ENCODE measurements around the gene NUDT3. TPM values are rescaled to one million over a fixed set of nuclear protein-coding genes. Genes with fewer than 3 reads are reported as not detected.

NUDT3 gene
- total RNA-seq, 4 donors from 2014 or later: 9.6 to 27.9 (median 16.9) TPM

DNA sequence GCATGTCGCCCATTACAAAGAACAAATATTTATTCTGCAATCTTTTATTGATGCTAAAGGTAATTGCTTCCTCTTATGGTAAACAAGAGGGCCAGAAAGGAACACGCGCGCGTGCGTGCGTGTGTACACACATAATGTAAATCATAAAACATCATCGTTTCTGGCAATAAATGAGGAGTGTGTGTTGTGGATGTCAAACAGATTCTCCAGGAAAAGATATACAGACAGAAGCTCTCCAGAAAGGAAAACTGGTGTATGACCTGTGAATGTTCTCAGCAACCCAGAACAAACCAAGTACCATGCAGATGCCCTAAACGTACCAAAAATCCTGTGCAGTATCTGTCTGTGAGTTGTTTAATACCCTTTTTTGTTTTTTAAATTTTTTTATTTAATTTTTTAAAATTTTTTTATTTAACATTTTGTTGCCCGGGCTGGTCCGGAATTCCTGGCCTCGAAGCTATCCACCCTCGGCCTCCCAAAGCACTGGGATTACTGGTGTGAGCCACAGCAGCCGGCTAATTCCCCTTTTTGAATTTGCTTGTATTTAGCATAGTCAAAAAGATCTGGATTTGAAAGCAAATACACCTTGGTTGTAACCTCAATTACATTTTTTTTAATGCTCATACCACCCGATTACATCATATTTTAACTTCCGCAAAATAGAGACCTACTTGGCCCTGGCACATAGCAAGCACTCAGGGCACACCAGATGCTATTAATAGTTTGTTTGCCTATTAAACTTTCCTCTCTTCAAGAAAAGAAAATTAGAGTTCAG, 909 bp upstream of the NUDT3 start:
- peaks cover 0 to 4% of the 10 kb centered on the region in 2 donors for H3K9me3 ChIP-seq
- H3K36me3 ChIP-seq: no peaks in the 10 kb centered on the region
- H3K4me3 ChIP-seq: peak overlapping the region in 3 of 4 donors; percentile 67 to 82 (median 81)
- H3K27me3 ChIP-seq: no peaks in the 10 kb centered on the region
- H3K4me1 ChIP-seq: peaks cover 6 to 37% (median 23%) of the 10 kb centered on the region in 4 donors
- TF ChIP-seq EP300 (IDR thresholded peaks at IDR 0.05; ENCODE audit: low read depth): no peak
- TF ChIP-seq POLR2AphosphoS5 (IDR thresholded peaks at IDR 0.05): no peak
- no peak for TF ChIP-seq POLR2A (IDR thresholded peaks at IDR 0.05)
- TF ChIP-seq, protein P1, sequence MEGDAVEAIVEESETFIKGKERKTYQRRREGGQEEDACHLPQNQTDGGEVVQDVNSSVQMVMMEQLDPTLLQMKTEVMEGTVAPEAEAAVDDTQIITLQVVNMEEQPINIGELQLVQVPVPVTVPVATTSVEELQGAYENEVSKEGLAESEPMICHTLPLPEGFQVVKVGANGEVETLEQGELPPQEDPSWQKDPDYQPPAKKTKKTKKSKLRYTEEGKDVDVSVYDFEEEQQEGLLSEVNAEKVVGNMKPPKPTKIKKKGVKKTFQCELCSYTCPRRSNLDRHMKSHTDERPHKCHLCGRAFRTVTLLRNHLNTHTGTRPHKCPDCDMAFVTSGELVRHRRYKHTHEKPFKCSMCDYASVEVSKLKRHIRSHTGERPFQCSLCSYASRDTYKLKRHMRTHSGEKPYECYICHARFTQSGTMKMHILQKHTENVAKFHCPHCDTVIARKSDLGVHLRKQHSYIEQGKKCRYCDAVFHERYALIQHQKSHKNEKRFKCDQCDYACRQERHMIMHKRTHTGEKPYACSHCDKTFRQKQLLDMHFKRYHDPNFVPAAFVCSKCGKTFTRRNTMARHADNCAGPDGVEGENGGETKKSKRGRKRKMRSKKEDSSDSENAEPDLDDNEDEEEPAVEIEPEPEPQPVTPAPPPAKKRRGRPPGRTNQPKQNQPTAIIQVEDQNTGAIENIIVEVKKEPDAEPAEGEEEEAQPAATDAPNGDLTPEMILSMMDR (IDR thresholded peaks at IDR 0.05): no peak
- WGBS, 2 donors (ENCODE audit: low coverage in 1 of 2): 25 to 28% methylated on average over 15 to 16 of the region's 16 CpGs
- in situ Hi-C loops (cut with MboI; ENCODE audit: low pct_ligation_motif_present in 1 of 4, low pct_unique_long_range_greater_than_20kb in 1 of 4, low sequenced_read_pairs in 3 of 4): loop anchor here in 1 of 4 donors (25.0 kb wide), 1 partner anchor 131 kb away; no protein-coding TSS in a partner anchor
- peak overlapping the region; percentile 88 to 96 (median 93) for H3K27ac ChIP-seq
- intact Hi-C loops (cut with DNase I; ENCODE audit: low total_unique reads): loop anchor here (5.0 kb wide), 1 partner anchor 146 kb away; the partner anchor contains the start of gene SMIM29
- no peak for DNase-seq

DNA sequence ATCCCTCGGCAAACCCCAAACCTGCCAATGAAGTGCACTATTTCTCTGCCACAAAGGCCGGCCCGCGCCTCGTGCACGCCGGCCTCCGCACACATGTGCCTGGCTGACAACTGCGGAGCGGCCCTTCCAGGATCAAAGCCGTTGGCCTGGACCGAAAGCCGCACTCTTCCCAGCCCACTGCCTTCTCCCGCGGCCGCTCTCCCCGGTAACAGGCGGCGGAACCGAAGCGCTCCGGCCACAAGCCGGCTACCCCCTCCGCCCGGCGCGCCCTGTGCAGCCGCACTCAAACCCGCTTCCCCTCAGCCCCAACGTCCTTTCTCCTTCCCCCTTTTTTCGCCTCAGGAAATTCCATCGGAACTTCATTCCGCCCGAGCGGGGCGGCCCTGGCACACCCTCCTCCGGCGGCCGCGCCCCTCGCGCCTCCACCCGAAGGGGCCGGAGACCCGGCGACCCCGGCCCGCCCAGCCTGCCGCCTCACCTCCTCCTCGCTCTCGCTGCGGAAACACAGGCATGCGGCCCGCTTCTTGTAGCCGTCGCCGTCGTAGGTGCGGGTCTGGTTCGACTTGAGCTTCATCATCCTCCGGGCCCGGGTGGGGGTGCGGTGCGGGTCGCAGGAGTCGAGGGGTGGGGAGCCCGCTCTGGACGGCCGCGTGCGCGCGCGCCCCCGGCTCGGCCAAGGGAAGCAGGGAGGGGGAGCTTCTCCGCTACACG, 528 bp downstream of the NUDT3 start:
- in situ Hi-C loops (cut with MboI; ENCODE audit: low pct_ligation_motif_present in 1 of 4, low pct_unique_long_range_greater_than_20kb in 1 of 4, low sequenced_read_pairs in 3 of 4) (loop anchor here in 1 of 4 donors (25.0 kb wide), 1 partner anchor 130 kb away; no protein-coding TSS in a partner anchor), intact Hi-C loops (cut with DNase I; ENCODE audit: low total_unique reads) (loop anchor here (5.0 kb wide), 1 partner anchor 145 kb away; the partner anchor contains the start of gene SMIM29)
- 1% methylated on average over 43 of the region's 78 CpGs; no CpG with 5 or more reads in 1 of the 2 donors for WGBS, 2 donors (ENCODE audit: low coverage in 1 of 2)
- Histone ChIP-seq H3K27me3 (no peaks in the 10 kb centered on the region), H3K9me3 (peaks cover 0 to 4% of the 10 kb centered on the region in 2 donors), H3K36me3 (no peaks in the 10 kb centered on the region), H3K4me3 (peak overlapping the region; percentile 32 to 82 (median 74)), H3K4me1 (peaks cover 6 to 42% (median 23%) of the 10 kb centered on the region in 4 donors), H3K27ac (peak overlapping the region; percentile 88 to 96 (median 93))
- peak; percentile 61 for DNase-seq
- TF ChIP-seq POLR2A (IDR thresholded peaks at IDR 0.05) (peak; percentile 26), POLR2AphosphoS5 (IDR thresholded peaks at IDR 0.05) (peak in 2 of 3 donors; percentile 20 to 46)
- TF ChIP-seq, protein P1 (IDR thresholded peaks at IDR 0.05): no peak

DNA sequence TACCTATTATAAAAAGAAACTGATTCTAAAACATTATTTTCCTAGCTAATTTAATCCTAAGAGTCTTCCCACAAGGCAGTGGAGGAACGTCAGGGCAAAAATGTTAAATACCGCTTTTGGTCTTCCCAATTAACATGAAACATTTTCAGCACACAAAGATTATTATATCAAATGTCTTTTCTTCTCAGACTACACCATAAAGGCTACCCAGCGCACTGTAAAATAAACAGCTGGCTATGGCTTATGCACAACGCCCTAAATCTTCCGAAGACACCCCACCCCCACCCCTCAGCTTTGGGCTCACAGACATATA, 1.0 kb downstream of the NUDT3 start:
- intact Hi-C loops (cut with DNase I; ENCODE audit: low total_unique reads): loop anchor here (5.0 kb wide), 1 partner anchor 144 kb away; the partner anchor contains the start of gene SMIM29
- 0 to 1% methylated on average over 3 to 5 of the region's 5 CpGs for WGBS, 2 donors (ENCODE audit: low coverage in 1 of 2)
- H3K4me1 ChIP-seq: peaks cover 6 to 47% (median 25%) of the 10 kb centered on the region in 4 donors

More for the DNA sequence above, 1.0 kb downstream of the NUDT3 start:
- no peak for TF ChIP-seq POLR2AphosphoS5 (IDR thresholded peaks at IDR 0.05)
- TF ChIP-seq, protein P1 (IDR thresholded peaks at IDR 0.05): no peak
- TF ChIP-seq EP300 (IDR thresholded peaks at IDR 0.05; ENCODE audit: low read depth): no peak
- no peak for TF ChIP-seq POLR2A (IDR thresholded peaks at IDR 0.05)
- Histone ChIP-seq H3K27ac (peak overlapping the region; percentile 88 to 96 (median 93)), H3K4me3 (peak overlapping the region; percentile 32 to 82 (median 74)), H3K36me3 (no peaks in the 10 kb centered on the region), H3K9me3 (peaks cover 0 to 2% of the 10 kb centered on the region in 2 donors), H3K27me3 (no peaks in the 10 kb centered on the region)
- in situ Hi-C loops (cut with MboI; ENCODE audit: low pct_ligation_motif_present in 1 of 4, low pct_unique_long_range_greater_than_20kb in 1 of 4, low sequenced_read_pairs in 3 of 4): loop anchor here in 1 of 4 donors (25.0 kb wide), 1 partner anchor 129 kb away; no protein-coding TSS in a partner anchor
- DNase-seq: no peak

Data from transverse colon (tissue), 4 donors.